Liver (tissue), 9 donors: Measurements from ENCODE around the gene FSIP1. TPM values are rescaled to one million over a fixed set of nuclear protein-coding genes. Genes with fewer than 3 reads are reported as not detected.

Source experiments
- DNase-seq: peaks from one replicate; pipeline ENCODE4 v3.0.0-alpha.2; 2017; ENCODE audit warnings: low spot score
- H3K27ac ChIP-seq, 2 donors: one replicate each; pipeline ENCODE4 v1.7.0; 2013; ENCODE audit warnings: inconsistent platforms in 2 of 2, low read length in 2 of 2, control low read depth in 1 of 2, low read depth in 1 of 2, mild to moderate bottlenecking in 1 of 2
- H3K27me3 ChIP-seq, 4 donors: one replicate each; pipeline versions ENCODE4 v1.6.1 to v1.7.0; 2013; ENCODE audit warnings: low read length in 3 of 4, inconsistent platforms in 1 of 4, mild to moderate bottlenecking in 1 of 4, moderate library complexity in 1 of 4; ENCODE audit not compliant: control insufficient read depth in 4 of 4, insufficient read depth in 4 of 4
- H3K36me3 ChIP-seq, 4 donors: one replicate each; pipeline versions ENCODE4 v1.6.1 to v1.7.0; 2013; ENCODE audit warnings: low read length in 3 of 4, mild to moderate bottlenecking in 3 of 4, low read depth in 1 of 4, moderate library complexity in 1 of 4; ENCODE audit not compliant: control insufficient read depth in 4 of 4, insufficient read depth in 3 of 4
- H3K4me1 ChIP-seq, 4 donors: one replicate each; pipeline versions ENCODE4 v1.6.1 to v1.7.0; 2013; ENCODE audit warnings: low read length in 3 of 4, mild to moderate bottlenecking in 3 of 4, moderate library complexity in 1 of 4; ENCODE audit not compliant: control insufficient read depth in 4 of 4, insufficient read depth in 4 of 4
- H3K4me3 ChIP-seq, 3 donors: one replicate each; pipeline versions ENCODE4 v1.6.1 to v1.7.0; 2013; ENCODE audit warnings: low read length in 3 of 3, control low read depth in 1 of 3, low read depth in 1 of 3, mild to moderate bottlenecking in 1 of 3
- H3K9ac ChIP-seq, 2 donors: one replicate each; pipeline ENCODE4 v1.7.0; 2013; ENCODE audit warnings: low read length in 2 of 2, mild to moderate bottlenecking in 2 of 2, moderate library complexity in 2 of 2, control low read depth in 1 of 2, low read depth in 1 of 2
- H3K9me3 ChIP-seq, 4 donors: one replicate each; pipeline versions ENCODE4 v1.6.1 to v1.7.0; 2013; ENCODE audit warnings: low read length in 3 of 4; ENCODE audit not compliant: control insufficient read depth in 4 of 4
- ATF3 ChIP-seq: IDR thresholded peaks from 2 replicates; pipeline ENCODE4 v1.6.1; 2016; ENCODE audit warnings: antibody characterized with exemption
- EGR1 ChIP-seq, 2 donors: IDR thresholded peaks; 2 replicates each; pipeline ENCODE4 v1.6.1; 2016 to 2018; ENCODE audit warnings: antibody characterized with exemption in 2 of 2, low read depth in 2 of 2
- FOXA1 ChIP-seq: IDR thresholded peaks from 2 replicates; pipeline ENCODE4 v1.6.1; 2016; ENCODE audit warnings: antibody characterized with exemption
- GABPA ChIP-seq, 2 donors: IDR thresholded peaks in 1 of 2; conservative IDR thresholded peaks in 1 of 2; 2 replicates each; pipeline ENCODE4 v1.6.1; 2016; ENCODE audit warnings: antibody characterized with exemption in 2 of 2, mild to moderate bottlenecking in 1 of 2, moderate library complexity in 1 of 2
- HNF4G ChIP-seq: IDR thresholded peaks from 2 replicates; pipeline ENCODE4 v1.6.1; 2016; ENCODE audit warnings: antibody characterized with exemption
- MAX ChIP-seq: IDR thresholded peaks from 2 replicates; pipeline ENCODE4 v1.6.1; 2016; ENCODE audit warnings: antibody characterized with exemption
- NR2F2 ChIP-seq: IDR thresholded peaks from 2 replicates; pipeline ENCODE4 v1.6.1; 2016; ENCODE audit warnings: antibody characterized with exemption
- REST ChIP-seq: IDR thresholded peaks from 2 replicates; pipeline ENCODE4 v1.6.1; 2016; ENCODE audit warnings: antibody characterized with exemption, mild to moderate bottlenecking
- TAF1 ChIP-seq: conservative IDR thresholded peaks from 2 replicates; pipeline ENCODE4 v1.6.1; 2016; ENCODE audit warnings: antibody characterized with exemption, mild to moderate bottlenecking
- YY1 ChIP-seq: IDR thresholded peaks from 2 replicates; pipeline ENCODE4 v1.6.1; 2016; ENCODE audit warnings: antibody characterized with exemption, mild to moderate bottlenecking
- ZBTB33 ChIP-seq: IDR thresholded peaks from 2 replicates; pipeline ENCODE4 v1.6.1; 2016; ENCODE audit warnings: antibody characterized with exemption
- WGBS: extraction: QIAGEN DNeasy Blood & Tissue Kit; methylation state at CpG from one replicate; pipeline ENCODE4 v1.1.7; 2013; 5-methylcytosine and 5-hydroxymethylcytosine counted together
- polyA plus RNA-seq, 2 donors: library from polyadenylated mRNA; stranded (reverse) in 1 of 2; unstranded in 1 of 2; fragments of 200-250 nt in 1 of 2; fragments of >200 nt in 1 of 2; fragmentation: Nextera tagmentation in 1 of 2; extraction: Ambion mirVana in 1 of 2; gene quantifications; one replicate each; pipeline versions ENCODE4 v1.2.1 to v1.2.3, GENCODE V29; 2013 to 2015
- total RNA-seq, 2 donors: library from RNA; depleted of rRNA; stranded (reverse); fragments of >200 nt; gene quantifications; one replicate each; pipeline ENCODE4 v1.2.3, GENCODE V29; 2014
- donor health status: healthy.
- donor health status: healthy.
- donor health status: healthy.
- donor health status: healthy.
- donor health status: healthy.

Gene FSIP1
- total and polyA plus RNA-seq, 4 donors = 0.05 to 0.29 (median 0.13) TPM

- Histone ChIP-seq H3K27ac (no peak overlapping the region), H3K4me1 (peaks cover 0 to 10% (median 4%) of the 10 kb centered on the region in 4 donors), H3K9me3 (no peaks in the 10 kb centered on the region), H3K36me3 (no peaks in the 10 kb centered on the region), H3K27me3 (no peaks in the 10 kb centered on the region), H3K4me3 (no peak overlapping the region), H3K9ac (no peak overlapping the region)
- WGBS = 74% methylated on average over 6 of the region's 6 CpGs
- DNase-seq = no peak
- TF ChIP-seq TAF1 (no peak), ZBTB33 (no peak), MAX (no peak), YY1 (no peak), REST (no peak), NR2F2 (no peak), EGR1 (IDR thresholded peaks at IDR 0.05; ENCODE audit: low read depth in 2 of 2) (no peak)
Observed at GRCh38 chr15:39622660-39623516, 159.8 kb downstream of the FSIP1 start.

- no peaks in the 10 kb centered on the region for H3K9me3 ChIP-seq
- no peak overlapping the region for H3K27ac ChIP-seq
- DNase-seq = no peak
- no peaks in the 10 kb centered on the region for H3K36me3 ChIP-seq
- peaks cover 0 to 12% (median 4%) of the 10 kb centered on the region in 4 donors for H3K4me1 ChIP-seq
- no peak overlapping the region for H3K9ac ChIP-seq
- 86% methylated on average over 1 of the region's 1 CpG for WGBS
- no peak overlapping the region for H3K4me3 ChIP-seq
- TF ChIP-seq NR2F2 = no peak
- no peaks in the 10 kb centered on the region for H3K27me3 ChIP-seq
Observed at GRCh38 chr15:39621976-39622375, 160.7 kb downstream of the FSIP1 start.

- 60% methylated on average over 1 of the region's 1 CpG for WGBS
- no peak overlapping the region for H3K27ac ChIP-seq
- H3K4me1 ChIP-seq = peaks cover 0 to 12% (median 4%) of the 10 kb centered on the region in 4 donors
- TF ChIP-seq REST (no peak), FOXA1 (no peak), GABPA (IDR thresholded peaks at IDR 0.05 in 1 of 2, conservative IDR thresholded peaks at IDR 0.05 in 1 of 2) (no peak), HNF4G (no peak), MAX (no peak), NR2F2 (no peak), TAF1 (no peak), ATF3 (no peak), ZBTB33 (no peak), EGR1 (IDR thresholded peaks at IDR 0.05; ENCODE audit: low read depth in 2 of 2) (no peak)
Observed at GRCh38 chr15:39621210-39621609, 161.4 kb downstream of the FSIP1 start.

More at GRCh38 chr15:39621210-39621609, 161.4 kb downstream of the FSIP1 start:
- Histone ChIP-seq H3K9me3 (no peaks in the 10 kb centered on the region), H3K27me3 (no peaks in the 10 kb centered on the region), H3K9ac (no peak overlapping the region), H3K4me3 (no peak overlapping the region), H3K36me3 (no peaks in the 10 kb centered on the region)
- no peak for DNase-seq
